K562 (cell line): ENCODE data around the gene PRDX2. TPM values are rescaled to one million over a fixed set of nuclear protein-coding genes. Genes with fewer than 3 reads are reported as not detected.

Experiments used
- CEBPZ ChIP-seq: fragments of 150-350 bp; IDR thresholded peaks from 2 replicates; pipeline ENCODE4 v1.6.1; 2014; ENCODE audit warnings: low read depth, mild to moderate bottlenecking, low read length, borderline replicate concordance
- CREM ChIP-seq: IDR thresholded peaks from 2 replicates; pipeline ENCODE4 v1.6.1; 2014; ENCODE audit warnings: antibody characterized with exemption, low read depth
- E2F3 ChIP-seq: fragments of 250-450 bp; sonication (Bioruptor Pico); IDR thresholded peaks from 2 replicates; pipeline ENCODE4 v1.4.0; 2020; ENCODE audit warnings: mild to moderate bottlenecking
- E4F1 ChIP-seq: fragments of 250-450 bp; sonication (Bioruptor Pico); IDR thresholded peaks from 2 replicates; pipeline ENCODE4 v1.5.0; 2021; ENCODE audit warnings: mild to moderate bottlenecking, borderline replicate concordance
- ETV5 ChIP-seq: sonication (generic); formaldehyde crosslinking; IDR thresholded peaks from 2 replicates; pipeline ENCODE4 v1.4.0; 2020; ENCODE audit warnings: low read depth, mild to moderate bottlenecking, missing genetic modification reagents
- EZH2 ChIP-seq: IDR thresholded peaks from 2 replicates; pipeline ENCODE4 v1.6.1; 2012; ENCODE audit warnings: low read depth, mild to moderate bottlenecking, inconsistent platforms, low read length, borderline replicate concordance
- MCM5 ChIP-seq: fragments of 450-650 bp; IDR thresholded peaks from 2 replicates; pipeline ENCODE4 v1.6.1; 2016; ENCODE audit warnings: low read depth
- REST ChIP-seq, 2 experiments: fragments of 450-650 bp; formaldehyde crosslinking in 1 of 2; IDR thresholded peaks; 2 replicates each; pipeline versions ENCODE4 v1.4.0 to v1.6.1; 2014 to 2020; ENCODE audit warnings: mild to moderate bottlenecking in 2 of 2, borderline replicate concordance in 1 of 2, low read depth in 1 of 2
- SMARCA5 ChIP-seq: fragments of 450-650 bp; IDR thresholded peaks from 2 replicates; pipeline ENCODE4 v1.6.1; 2016
- TARDBP ChIP-seq: fragments of 450-650 bp; IDR thresholded peaks from 2 replicates; pipeline ENCODE4 v1.6.1; 2016
- ZNF507 ChIP-seq: conservative IDR thresholded peaks from 2 replicates; pipeline ENCODE4 v1.6.1; 2017; ENCODE audit warnings: missing genetic modification characterization, missing compliant biosample characterization
- ZNF584 ChIP-seq: fragments of 200-800 bp; sonication (Bioruptor generic); IDR thresholded peaks from 2 replicates; pipeline ENCODE4 v1.6.1; 2016; ENCODE audit warnings: low read depth, mild to moderate bottlenecking, missing genetic modification characterization, missing compliant biosample characterization
- ZNF695 ChIP-seq: fragments of 450-650 bp; formaldehyde crosslinking; IDR thresholded peaks from 2 replicates; pipeline ENCODE4 v1.4.0; 2020; ENCODE audit warnings: mild to moderate bottlenecking, moderate library complexity
- ZNF766 ChIP-seq: fragments of 200-800 bp; sonication (Bioruptor generic); conservative IDR thresholded peaks from 2 replicates; pipeline ENCODE4 v1.6.1; 2016; ENCODE audit warnings: missing genetic modification characterization, missing compliant biosample characterization
- ZNF778 ChIP-seq: fragments of 450-650 bp; formaldehyde crosslinking; IDR thresholded peaks from 2 replicates; pipeline ENCODE4 v1.4.0; 2020; ENCODE audit warnings: mild to moderate bottlenecking, moderate library complexity
- polyA plus RNA-seq, 8 experiments: library from polyadenylated mRNA; depleted of rRNA in 4 of 8; stranded (reverse) in 5 of 8; unstranded in 3 of 8; fragments of >200 nt; fragmentation: Nextera tagmentation in 2 of 8; fragmentation: Illumina TruSeq in 1 of 8; extraction: Ambion mirVana in 2 of 8; extraction: Trizol in 1 of 8; gene quantifications; 2 replicates each; pipeline versions ENCODE4 v1.2.1 to v1.2.3, GENCODE V29; 2011 to 2014; ENCODE audit warnings: inconsistent platforms in 1 of 8, missing spikeins in 1 of 8
- total RNA-seq, 7 experiments: library from RNA; depleted of rRNA in 6 of 7; stranded (reverse); fragments of >200 nt in 6 of 7; fragmentation: Illumina TruSeq in 2 of 7; extraction: Trizol in 2 of 7; gene quantifications; 2 replicates each; pipeline versions ENCODE4 v1.2.1 to v1.2.3, GENCODE V29; 2011 to 2021; ENCODE audit warnings: low replicate concordance in 1 of 7

PRDX2 gene
- total and polyA plus RNA-seq, 9 of the 15 experiments (the other 6 are each of a cell fraction or from before 2014, with no cell fraction given), result 206 to 1,183 (median 415) TPM

GRCh38 chr19:12784394-12784870 lies 17.2 kb downstream of the PRDX2 start (continued):
- TF ChIP-seq ETV5 (0 out of 2 replicates have a peak, but pooled peaks have one; percentile 5), MCM5 (no peak), CEBPZ (no peak), ZNF778 (CRISPR knock-in tag) (no peak), TARDBP (no peak), E4F1 (CRISPR knock-in tag) (no peak), ZNF507 (tag) (no peak), REST (IDR thresholded peaks at IDR 0.05; ENCODE audit: borderline replicate concordance) (peak; percentile 33; the same call in 1 of the 2 replicates), REST (CRISPR knock-in tag; IDR thresholded peaks at IDR 0.05; ENCODE audit: low read depth) (no peak), CREM (peak; percentile 83), SMARCA5 (peak; percentile 86; the same call in 1 of the 2 replicates), E2F3 (no peak), ZNF766 (peak; percentile 65; the same call in 1 of the 2 replicates), EZH2 (no peak), ZNF584 (CRISPR knock-in tag) (0 out of 2 replicates have a peak, but pooled peaks have one; percentile 70), ZNF695 (no peak)
